Mesenchymal stem cell (in vitro differentiated cells and primary cell): ENCODE measurements around the gene NDUFS6.
A peak's percentile ranks its signal among the peaks of the same experiment; 100 is the strongest.

Source experiments
- DNase-seq: peaks from one replicate; pipeline ENCODE4 v3.0.0-alpha.2; 2013
- H2AFZ ChIP-seq: one replicate; pipeline ENCODE4 v1.6.1; 2013; ENCODE audit warnings: low read depth, mild to moderate bottlenecking, control low read depth, inconsistent platforms, low read length, moderate library complexity
- H2AK5ac ChIP-seq: 2 replicates; pipeline ENCODE4 v1.6.1; 2013; ENCODE audit warnings: low read length, moderate library complexity, mild to moderate bottlenecking, inconsistent platforms; ENCODE audit not compliant: severe bottlenecking
- H2BK120ac ChIP-seq: one replicate; pipeline ENCODE4 v1.6.1; 2013; ENCODE audit warnings: low read depth, mild to moderate bottlenecking, inconsistent platforms, low read length, moderate library complexity
- H2BK12ac ChIP-seq, 2 experiments: one replicate each; pipeline ENCODE4 v1.6.1; 2013; ENCODE audit warnings: inconsistent platforms in 2 of 2, low read length in 2 of 2, mild to moderate bottlenecking in 2 of 2, moderate library complexity in 2 of 2, control low read depth in 1 of 2
- H2BK15ac ChIP-seq: one replicate; pipeline ENCODE4 v1.6.1; 2013; ENCODE audit warnings: mild to moderate bottlenecking, low read depth, inconsistent platforms; ENCODE audit not compliant: poor library complexity, severe bottlenecking
- H2BK5ac ChIP-seq: 2 replicates; pipeline ENCODE4 v1.6.1; 2013; ENCODE audit warnings: low read depth, mild to moderate bottlenecking, low read length, control low read depth, inconsistent platforms; ENCODE audit not compliant: poor library complexity, severe bottlenecking
- H3K14ac ChIP-seq, 2 experiments: one replicate each; pipeline ENCODE4 v1.6.1; 2013; ENCODE audit warnings: inconsistent platforms in 2 of 2, low read length in 2 of 2, control low read depth in 1 of 2, mild to moderate bottlenecking in 1 of 2, moderate library complexity in 1 of 2
- H3K18ac ChIP-seq, 2 experiments: one replicate each; pipeline ENCODE4 v1.6.1; 2013; ENCODE audit warnings: inconsistent platforms in 2 of 2, low read length in 2 of 2, control low read depth in 1 of 2, low read depth in 1 of 2, mild to moderate bottlenecking in 1 of 2
- H3K23ac ChIP-seq, 2 experiments: one replicate each; pipeline ENCODE4 v1.6.1; 2013; ENCODE audit warnings: inconsistent platforms in 2 of 2, low read length in 2 of 2, mild to moderate bottlenecking in 2 of 2, moderate library complexity in 2 of 2, control low read depth in 1 of 2
- H3K27ac ChIP-seq: 2 replicates; pipeline ENCODE4 v1.5.1; 2013; ENCODE audit warnings: mild to moderate bottlenecking, moderate library complexity, low read length, control low read depth, inconsistent platforms; ENCODE audit not compliant: poor library complexity, severe bottlenecking
- H3K27me3 ChIP-seq, 2 experiments: 2 replicates each; pipeline versions ENCODE4 v1.6.1 to v1.7.0; 2013; ENCODE audit warnings: low read length in 2 of 2, mild to moderate bottlenecking in 2 of 2, moderate library complexity in 2 of 2, control low read depth in 1 of 2, inconsistent platforms in 1 of 2; ENCODE audit not compliant: control insufficient read depth in 1 of 2, insufficient read depth in 1 of 2
- H3K36me3 ChIP-seq, 2 experiments: 2 replicates each; pipeline versions ENCODE4 v1.6.1 to v1.7.0; 2013; ENCODE audit warnings: low read length in 2 of 2, control low read depth in 1 of 2, inconsistent platforms in 1 of 2, low read depth in 1 of 2, mild to moderate bottlenecking in 1 of 2; ENCODE audit not compliant: insufficient read depth in 2 of 2, control insufficient read depth in 1 of 2
- H3K4ac ChIP-seq, 2 experiments: one replicate each; pipeline ENCODE4 v1.6.1; 2013; ENCODE audit warnings: inconsistent platforms in 2 of 2, low read length in 2 of 2, mild to moderate bottlenecking in 2 of 2, moderate library complexity in 2 of 2, control low read depth in 1 of 2, low read depth in 1 of 2
- H3K4me1 ChIP-seq: 2 replicates; pipeline ENCODE4 v1.6.1; 2013; ENCODE audit warnings: low read depth, low read length, control low read depth; ENCODE audit not compliant: control insufficient read depth, insufficient read depth
- H3K4me2 ChIP-seq: 2 replicates; pipeline ENCODE4 v1.6.1; 2013; ENCODE audit warnings: low read length, mild to moderate bottlenecking, inconsistent platforms; ENCODE audit not compliant: poor library complexity, severe bottlenecking
- H3K4me3 ChIP-seq, 2 experiments: 2 replicates each; pipeline versions ENCODE4 v1.5.1 to v1.7.0; 2013; ENCODE audit warnings: low read length in 2 of 2, mild to moderate bottlenecking in 2 of 2, control low read depth in 1 of 2, low read depth in 1 of 2; ENCODE audit not compliant: insufficient read depth in 1 of 2
- H3K79me1 ChIP-seq: replicated peaks from 2 replicates; pipeline ENCODE4 v1.6.1; 2013; ENCODE audit warnings: mild to moderate bottlenecking, control low read depth, low read length, inconsistent platforms; ENCODE audit not compliant: poor library complexity, severe bottlenecking
- H3K9ac ChIP-seq: 2 replicates; pipeline ENCODE4 v1.7.0; 2013; ENCODE audit warnings: mild to moderate bottlenecking, low read length, moderate library complexity
- H3K9me3 ChIP-seq: 2 replicates; pipeline ENCODE4 v1.7.0; 2013; ENCODE audit warnings: mild to moderate bottlenecking, low read length; ENCODE audit not compliant: control insufficient read depth
- H4K8ac ChIP-seq: one replicate; pipeline ENCODE4 v1.6.1; 2013; ENCODE audit warnings: inconsistent platforms, mild to moderate bottlenecking, low read length, moderate library complexity
- H4K91ac ChIP-seq: one replicate; pipeline ENCODE4 v1.6.1; 2013; ENCODE audit warnings: mild to moderate bottlenecking, low read length, inconsistent platforms
- WGBS: methylation state at CpG from one replicate; pipeline ENCODE4 v1.1.7; 2013; ENCODE audit warnings: mixed read lengths; 5-methylcytosine and 5-hydroxymethylcytosine counted together

The NDUFS6 gene

DNA sequence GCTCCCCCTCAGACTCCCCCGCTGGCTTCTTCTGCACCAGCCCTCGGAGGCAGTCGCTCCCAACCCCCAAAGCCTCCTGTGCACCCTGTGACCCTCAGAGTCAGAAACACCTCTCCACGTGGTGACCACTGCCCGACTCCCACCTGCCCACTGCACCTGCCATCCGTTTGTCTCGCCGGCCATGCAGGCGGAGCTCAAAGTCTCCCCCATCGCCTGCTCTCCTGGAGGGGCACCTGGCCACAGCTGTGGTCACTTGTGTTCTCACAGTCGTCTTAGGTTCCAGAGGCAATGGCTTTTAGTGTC is 39.8 kb upstream of the NDUFS6 start:
- no peaks in the 10 kb centered on the region for H3K79me1 ChIP-seq
- 88% methylated on average over 10 of the region's 11 CpGs for WGBS
- H3K14ac ChIP-seq: no peak overlapping the region
- H4K8ac ChIP-seq: no peak overlapping the region
- H3K4me1 ChIP-seq: peaks cover 2% of the 10 kb centered on the region
- no peak overlapping the region for H2BK15ac ChIP-seq
- H3K27me3 ChIP-seq: peaks cover 41 to 55% of the 10 kb centered on the region in 2 experiments
- H2BK5ac ChIP-seq: no peak overlapping the region
- no peak overlapping the region for H2AK5ac ChIP-seq
- H3K36me3 ChIP-seq: no peaks in the 10 kb centered on the region
- H3K23ac ChIP-seq: no peak overlapping the region
- H3K9ac ChIP-seq: no peak overlapping the region
- no peak overlapping the region for H2BK12ac ChIP-seq
- no peak overlapping the region for H3K4me3 ChIP-seq
- no peak overlapping the region for H3K4ac ChIP-seq
- no peak overlapping the region for H2BK120ac ChIP-seq
- no peak overlapping the region for H3K27ac ChIP-seq
- no peak overlapping the region for H2AFZ ChIP-seq
- H4K91ac ChIP-seq: no peak overlapping the region
- no peak overlapping the region for H3K4me2 ChIP-seq
- H3K9me3 ChIP-seq: peaks cover 7% of the 10 kb centered on the region
- no peak for DNase-seq
- H3K18ac ChIP-seq: no peak overlapping the region

DNA sequence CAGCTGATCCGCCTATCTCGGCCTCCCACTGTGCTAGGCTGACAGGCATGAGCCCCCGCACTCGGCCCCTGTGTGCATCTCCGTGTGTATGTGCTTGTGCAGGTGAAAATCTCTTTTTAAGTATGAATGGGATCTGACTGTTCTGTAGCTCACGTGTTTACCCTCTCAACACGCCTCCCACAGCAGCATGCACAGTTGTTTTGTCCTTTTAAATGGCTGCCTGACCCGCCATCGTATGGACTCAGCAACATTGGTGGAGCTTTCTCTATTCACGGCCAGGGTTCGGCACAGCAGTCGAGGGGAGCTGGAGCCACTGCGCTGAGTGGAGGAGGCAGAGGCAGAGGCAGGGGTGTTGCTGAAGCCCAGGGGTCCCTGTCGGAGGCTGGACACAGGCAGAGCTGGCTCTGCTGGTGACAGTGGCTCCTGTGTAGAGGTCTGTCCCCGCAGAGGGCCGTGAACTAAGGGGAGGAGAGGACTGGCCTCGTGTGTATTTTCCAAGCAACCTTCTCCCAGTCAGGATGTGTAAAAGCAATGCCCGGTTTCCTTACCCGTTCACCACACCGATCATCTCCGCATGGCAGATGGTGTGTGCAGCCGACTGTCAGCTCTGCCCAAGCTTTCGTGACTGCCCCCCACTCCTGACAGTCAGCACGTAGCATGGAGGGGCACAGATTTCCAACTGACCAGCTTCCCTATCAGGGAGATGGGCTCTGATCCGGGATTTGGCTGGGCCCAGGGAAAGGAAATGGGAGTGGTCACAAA is 38.9 kb upstream of the NDUFS6 start:
- H3K27ac ChIP-seq: no peak overlapping the region
- no peak overlapping the region for H3K4me2 ChIP-seq
- H3K18ac ChIP-seq: no peak overlapping the region
- H3K4me1 ChIP-seq: peaks cover 3% of the 10 kb centered on the region
- peaks cover 7% of the 10 kb centered on the region for H3K9me3 ChIP-seq
- 83% methylated on average over 25 of the region's 25 CpGs for WGBS
- no peak overlapping the region for H2AFZ ChIP-seq
- H2AK5ac ChIP-seq: no peak overlapping the region
- no peak overlapping the region for H2BK12ac ChIP-seq
- H2BK120ac ChIP-seq: no peak overlapping the region
- no peak overlapping the region for H3K9ac ChIP-seq
- no peaks in the 10 kb centered on the region for H3K79me1 ChIP-seq
- no peak overlapping the region for H4K91ac ChIP-seq
- no peak overlapping the region for H3K4me3 ChIP-seq
- H3K23ac ChIP-seq: no peak overlapping the region
- H4K8ac ChIP-seq: no peak overlapping the region
- H3K36me3 ChIP-seq: no peaks in the 10 kb centered on the region
- H3K14ac ChIP-seq: no peak overlapping the region
- no peak for DNase-seq
- H2BK15ac ChIP-seq: no peak overlapping the region
- H3K4ac ChIP-seq: no peak overlapping the region
- no peak overlapping the region for H2BK5ac ChIP-seq
- peaks cover 45 to 49% of the 10 kb centered on the region in 2 experiments for H3K27me3 ChIP-seq

DNA sequence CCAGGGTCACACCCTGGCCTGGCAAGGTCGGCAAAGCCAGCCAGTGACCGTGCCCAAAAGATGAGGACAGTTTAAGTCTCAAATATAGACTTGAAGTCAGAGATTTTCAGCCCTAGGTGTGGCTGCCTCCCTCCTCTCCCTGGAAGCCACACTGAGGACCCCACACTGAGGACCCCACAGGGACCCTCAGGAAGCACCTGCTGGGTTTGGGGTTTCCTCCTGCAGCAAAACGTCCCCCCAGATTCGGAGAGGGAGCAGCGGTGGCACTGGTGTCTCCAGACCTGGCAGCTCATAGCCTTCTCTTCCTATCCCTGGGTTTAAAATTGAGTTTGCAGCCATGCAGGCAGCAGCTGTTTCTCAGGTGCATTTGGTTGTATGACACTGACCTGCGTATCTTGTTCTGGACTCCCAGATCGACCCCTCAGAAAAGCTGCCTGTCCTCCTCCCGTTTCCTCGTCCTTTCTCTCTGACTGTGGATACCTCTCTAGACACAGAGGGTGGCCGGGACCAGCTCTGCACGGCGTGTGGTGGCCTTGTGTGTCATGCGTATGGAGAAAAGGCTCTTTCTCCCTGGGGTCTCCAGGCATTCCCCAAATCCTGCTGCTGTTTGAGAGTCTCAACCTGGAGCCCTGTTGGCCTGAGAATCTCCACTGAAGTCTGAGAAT is 38.2 kb upstream of the NDUFS6 start:
- Histone ChIP-seq H3K79me1 (no peaks in the 10 kb centered on the region), H3K14ac (no peak overlapping the region), H3K36me3 (no peaks in the 10 kb centered on the region), H3K4me2 (no peak overlapping the region), H2AFZ (no peak overlapping the region), H2BK5ac (no peak overlapping the region), H2BK12ac (no peak overlapping the region), H3K4ac (no peak overlapping the region), H3K9ac (no peak overlapping the region), H2BK15ac (no peak overlapping the region), H2BK120ac (no peak overlapping the region), H3K4me1 (peaks cover 3% of the 10 kb centered on the region), H2AK5ac (no peak overlapping the region), H4K8ac (peak overlapping the region; percentile 4), H3K23ac (no peak overlapping the region), H3K18ac (no peak overlapping the region), H3K4me3 (no peak overlapping the region), H3K27me3 (peaks cover 45 to 55% of the 10 kb centered on the region in 2 experiments), H3K27ac (no peak overlapping the region), H4K91ac (no peak overlapping the region), H3K9me3 (peaks cover 7% of the 10 kb centered on the region)
- no peak for DNase-seq
- WGBS: 84% methylated on average over 13 of the region's 13 CpGs

DNA sequence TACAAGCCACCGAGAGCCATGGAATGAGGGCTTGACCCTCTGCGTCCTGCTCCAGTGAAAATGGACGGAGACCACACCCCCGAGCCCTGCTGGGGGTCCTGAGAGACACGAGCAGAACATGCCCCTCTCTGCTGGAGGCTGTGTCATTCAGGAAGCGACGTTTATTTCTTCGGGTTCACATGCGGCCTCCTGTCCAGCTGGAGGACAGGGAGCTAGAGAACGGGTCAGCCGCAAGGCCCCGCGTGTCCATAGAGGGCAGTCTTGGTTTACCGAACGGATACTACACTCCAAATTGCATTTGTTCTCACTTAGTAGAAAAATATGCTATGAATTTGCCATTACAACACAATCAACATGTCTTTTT is 37.7 kb upstream of the NDUFS6 start:
- H3K4ac ChIP-seq: no peak overlapping the region
- no peak overlapping the region for H3K4me3 ChIP-seq
- H2BK15ac ChIP-seq: no peak overlapping the region
- H4K91ac ChIP-seq: no peak overlapping the region
- peak; percentile 64 for DNase-seq
- H3K18ac ChIP-seq: no peak overlapping the region
- peaks cover 45 to 58% of the 10 kb centered on the region in 2 experiments for H3K27me3 ChIP-seq
- H4K8ac ChIP-seq: peak overlapping the region; percentile 4
- no peak overlapping the region for H3K14ac ChIP-seq
- H3K23ac ChIP-seq: no peak overlapping the region
- peaks cover 3% of the 10 kb centered on the region for H3K4me1 ChIP-seq
- H3K9me3 ChIP-seq: peaks cover 3% of the 10 kb centered on the region
- no peak overlapping the region for H2BK12ac ChIP-seq
- no peak overlapping the region for H3K27ac ChIP-seq
- H3K36me3 ChIP-seq: no peaks in the 10 kb centered on the region
- 29% methylated on average over 9 of the region's 15 CpGs for WGBS
- no peak overlapping the region for H2BK5ac ChIP-seq
- no peaks in the 10 kb centered on the region for H3K79me1 ChIP-seq
- H2BK120ac ChIP-seq: no peak overlapping the region
- H2AK5ac ChIP-seq: no peak overlapping the region
- no peak overlapping the region for H2AFZ ChIP-seq
- H3K4me2 ChIP-seq: no peak overlapping the region
- H3K9ac ChIP-seq: no peak overlapping the region
